GM12864 (cell line): ENCODE measurements around the gene RPL22.

Source experiments
- DNase-seq: peaks from one replicate; pipeline ENCODE4 v3.0.0-alpha.2; 2011; ENCODE audit warnings: low read depth
- H3K4me3 ChIP-seq: 2 replicates; pipeline ENCODE4 v1.5.1; 2011; ENCODE audit warnings: mild to moderate bottlenecking, low read depth, low read length, control low read depth
- CTCF ChIP-seq: IDR thresholded peaks from 2 replicates; pipeline ENCODE4 v1.5.1; 2011; ENCODE audit warnings: low read depth, mild to moderate bottlenecking, moderate library complexity, low read length, control low read depth, inconsistent platforms; ENCODE audit errors: missing control alignments

The RPL22 gene

GRCh38 chr1:6149597-6149996, 49.8 kb downstream of the RPL22 start:
- no peak overlapping the region for H3K4me3 ChIP-seq
- no peak for TF ChIP-seq CTCF
- no peak for DNase-seq

DNA sequence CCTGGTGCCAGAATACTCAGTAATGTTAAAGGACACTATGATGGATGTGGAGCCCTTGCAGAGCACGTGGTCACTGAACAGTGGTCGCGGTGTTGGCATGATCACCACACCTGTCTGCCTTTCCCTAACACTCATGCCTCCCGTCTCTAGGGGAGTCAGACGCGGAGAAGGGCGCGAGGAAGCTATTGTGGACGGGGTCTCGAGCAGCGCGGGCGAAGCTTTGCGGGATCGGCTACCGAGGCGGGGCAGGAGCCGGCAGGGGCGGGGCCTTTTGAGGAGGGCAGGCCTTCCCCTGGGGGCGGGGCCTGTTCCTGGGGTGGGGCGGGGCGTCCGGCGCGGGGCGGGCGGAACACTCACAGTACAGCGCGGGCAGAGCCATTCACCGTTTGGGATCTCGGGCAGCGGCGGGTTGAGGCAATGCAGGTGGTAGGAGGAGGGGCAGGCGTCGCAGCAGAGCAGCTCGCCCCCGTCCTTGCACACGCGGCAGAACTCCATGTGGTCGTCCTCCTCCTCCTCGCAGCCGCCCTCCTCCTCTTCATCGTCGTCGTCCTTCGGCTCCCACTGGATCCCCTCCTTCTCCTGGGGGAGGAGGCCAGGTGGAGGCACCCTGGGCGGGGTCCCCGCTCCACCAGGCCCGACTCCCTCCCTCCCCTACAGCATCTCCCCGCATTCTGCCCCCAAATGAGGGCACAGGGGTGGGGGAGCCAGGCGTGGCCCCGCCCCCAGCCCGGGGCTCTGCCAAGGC, 50.7 kb downstream of the RPL22 start:
- DNase-seq = no peak
- H3K4me3 ChIP-seq = no peak overlapping the region
- TF ChIP-seq CTCF = no peak

DNA sequence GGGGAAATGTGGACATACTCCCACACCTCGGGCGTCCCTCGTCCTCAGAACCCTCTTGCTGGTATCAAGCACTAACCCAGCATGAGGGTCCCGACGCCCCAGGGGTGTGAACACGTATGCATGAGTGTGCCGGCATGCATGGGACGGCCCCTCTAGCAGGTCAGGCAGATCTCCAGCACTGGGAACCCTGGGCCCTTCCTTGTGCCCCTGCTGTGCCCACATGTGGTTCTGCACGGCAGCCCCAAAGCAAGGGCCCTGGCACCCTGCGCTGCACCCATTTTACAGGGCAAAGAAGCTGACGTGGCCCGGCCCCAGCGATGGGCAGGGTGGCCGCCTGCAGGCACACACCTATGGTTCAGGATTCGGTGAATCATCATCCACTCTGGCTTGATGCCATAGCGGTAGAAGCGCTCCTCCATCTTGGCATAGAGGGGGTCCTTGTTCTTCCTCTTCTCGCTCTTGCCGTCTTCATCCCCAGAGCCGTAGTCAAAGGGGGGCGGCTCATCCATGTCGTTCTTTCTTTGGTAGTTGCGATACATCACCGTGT, 53.5 kb downstream of the RPL22 start:
- no peak for DNase-seq
- no peak for TF ChIP-seq CTCF
- H3K4me3 ChIP-seq = no peak overlapping the region

DNA sequence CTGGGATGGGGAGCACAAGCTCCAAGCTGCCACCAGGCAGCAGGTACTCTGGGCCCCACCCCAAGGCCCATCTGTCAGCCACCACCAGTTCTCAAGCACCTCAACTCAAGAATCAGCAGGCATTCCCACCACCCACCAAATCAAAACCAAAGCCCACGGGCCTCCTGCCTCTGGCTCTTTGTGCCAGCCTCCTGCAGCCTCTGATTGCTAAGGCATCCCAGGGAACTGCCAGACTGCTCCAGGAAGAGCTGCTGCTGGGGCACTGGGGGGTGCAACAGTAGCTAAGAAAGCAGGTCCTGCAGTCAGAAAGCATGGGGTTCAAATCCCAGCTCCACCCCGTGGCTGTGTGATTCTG, 54.0 kb downstream of the RPL22 start:
- DNase-seq = no peak
- TF ChIP-seq CTCF = no peak
- H3K4me3 ChIP-seq = no peak overlapping the region

- no peak overlapping the region for H3K4me3 ChIP-seq
- no peak for DNase-seq
- TF ChIP-seq CTCF = no peak
Observed at GRCh38 chr1:6144647-6145395, 54.6 kb downstream of the RPL22 start.

GRCh38 chr1:6144175-6144574, 55.2 kb downstream of the RPL22 start:
- no peak for TF ChIP-seq CTCF
- no peak for DNase-seq

More at GRCh38 chr1:6144175-6144574, 55.2 kb downstream of the RPL22 start:
- no peak overlapping the region for H3K4me3 ChIP-seq
